Activated T-cell treated with anti-CD3 and anti-CD28 coated beads, Interleukin-2, amount 50 U/mL, for 72 hours (primary cell): ENCODE data around the gene APBB2. TPM values are rescaled to one million over a fixed set of nuclear protein-coding genes. Genes with fewer than 3 reads are reported as not detected.
A peak's percentile ranks its signal among the peaks of the same experiment; 100 is the strongest.

Experiments used
- ATAC-seq, 2 donors: fragments of 150-1000 bp; cut with Tn5 transposase; replicated peaks in 1 of 2; 2 replicates each; pipeline ENCODE4 v1.10.0; 2021; ENCODE audit warnings: moderate library complexity in 2 of 2, mild to moderate bottlenecking in 1 of 2
- DNase-seq, 2 donors: peaks; one replicate each; pipeline ENCODE4 v3.0.0; 2021 to 2022; ENCODE audit warnings: mixed read lengths in 1 of 2
- H3K27ac Mint-ChIP-seq: one replicate; pipeline ENCODE4 v1.8.0; 2022; ENCODE audit warnings: mild to moderate bottlenecking, moderate library complexity, mixed read lengths
- H3K27me3 Mint-ChIP-seq: one replicate; pipeline ENCODE4 v1.8.0; 2022; ENCODE audit warnings: low read depth, mixed read lengths
- H3K36me3 Mint-ChIP-seq, 2 donors: one replicate each; pipeline ENCODE4 v1.8.0; 2022; ENCODE audit warnings: mixed read lengths in 2 of 2, mild to moderate bottlenecking in 1 of 2; ENCODE audit not compliant: insufficient read depth in 2 of 2
- H3K4me1 Mint-ChIP-seq: one replicate; pipeline ENCODE4 v1.8.0; 2022; ENCODE audit warnings: low read depth, mixed read lengths
- H3K4me3 Mint-ChIP-seq, 2 donors: one replicate each; pipeline ENCODE4 v1.8.0; 2022; ENCODE audit warnings: mild to moderate bottlenecking in 2 of 2, mixed read lengths in 2 of 2, moderate library complexity in 2 of 2
- H3K9me3 Mint-ChIP-seq, 2 donors: one replicate each; pipeline ENCODE4 v1.8.0; 2022; ENCODE audit warnings: mixed read lengths in 2 of 2
- total RNA-seq, 2 donors: library from RNA; stranded (reverse); gene quantifications; one replicate each; pipeline ENCODE4 v1.2.3, GENCODE V29; 2022

The APBB2 gene
- total RNA-seq, 2 donors from 2014 or later, result 6.8 to 8.6 TPM

DNA sequence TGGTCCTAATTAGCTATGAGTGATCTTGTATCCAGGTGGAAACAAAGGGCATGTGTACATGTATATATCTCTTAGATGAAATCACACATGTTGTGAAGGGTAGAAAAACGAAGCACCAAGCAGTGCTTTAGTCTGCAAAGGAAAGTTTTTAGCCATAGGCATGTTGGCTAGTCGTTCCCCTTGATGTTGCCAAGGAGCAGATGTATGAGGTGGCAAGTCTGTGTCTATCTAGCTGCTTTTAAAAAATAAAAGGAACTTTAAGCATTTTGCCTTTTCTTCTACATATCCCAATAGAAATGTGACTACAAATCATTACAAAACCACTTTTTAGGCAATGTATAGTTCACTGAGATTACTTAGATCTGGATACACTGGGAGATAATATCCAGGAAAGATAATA lies 401.5 kb downstream of the APBB2 start:
- DNase-seq (no peak), ATAC-seq (no peak)
- Mint-ChIP-seq H3K9me3 (no peaks in the 10 kb centered on the region), H3K27me3 (no peaks in the 10 kb centered on the region), H3K27ac (no peak overlapping the region), H3K4me3 (no peak overlapping the region), H3K36me3 (no peaks in the 10 kb centered on the region), H3K4me1 (no peaks in the 10 kb centered on the region)

GRCh38 chr4:40812386-40812785 lies 402.0 kb downstream of the APBB2 start:
- no peak overlapping the region for H3K4me3 Mint-ChIP-seq
- H3K27me3 Mint-ChIP-seq, result no peaks in the 10 kb centered on the region
- H3K4me1 Mint-ChIP-seq, result no peaks in the 10 kb centered on the region
- no peaks in the 10 kb centered on the region for H3K9me3 Mint-ChIP-seq
- no peaks in the 10 kb centered on the region for H3K36me3 Mint-ChIP-seq
- DNase-seq, result no peak
- ATAC-seq, result no peak
- no peak overlapping the region for H3K27ac Mint-ChIP-seq

- H3K27me3 Mint-ChIP-seq, result no peaks in the 10 kb centered on the region
- no peaks in the 10 kb centered on the region for H3K4me1 Mint-ChIP-seq
- no peak overlapping the region for H3K27ac Mint-ChIP-seq
- DNase-seq, result no peak
- H3K9me3 Mint-ChIP-seq, result no peaks in the 10 kb centered on the region
- ATAC-seq, result no peak
- no peak overlapping the region for H3K4me3 Mint-ChIP-seq
- H3K36me3 Mint-ChIP-seq, result no peaks in the 10 kb centered on the region
Measured at GRCh38 chr4:40811956-40812355, 402.4 kb downstream of the APBB2 start.

DNA sequence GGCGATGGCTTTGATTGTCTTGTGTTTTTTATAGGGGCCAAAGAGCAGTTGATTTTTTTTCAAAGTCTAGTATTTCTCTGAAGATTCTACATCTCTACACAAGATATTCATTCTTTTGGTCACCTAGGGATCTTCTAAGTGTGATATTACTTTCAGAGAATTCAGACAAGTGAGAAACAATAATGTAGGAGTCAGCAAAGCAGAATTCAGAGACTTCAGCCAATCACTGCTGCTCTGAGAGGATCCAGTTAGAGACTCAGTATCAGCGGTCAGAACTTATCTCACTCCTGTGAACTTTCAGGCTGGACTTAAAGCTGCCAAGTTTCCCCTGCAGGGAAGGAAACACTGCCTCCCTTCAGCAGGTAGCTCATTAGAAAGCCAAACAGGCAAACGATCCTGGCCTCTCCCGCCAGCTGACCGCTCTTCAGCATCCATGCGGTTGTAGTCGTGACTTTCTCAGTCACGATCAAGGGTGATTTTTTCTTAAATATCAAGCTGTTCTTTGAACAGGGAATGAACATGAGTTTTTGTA lies 405.4 kb downstream of the APBB2 start:
- no peaks in the 10 kb centered on the region for H3K36me3 Mint-ChIP-seq
- H3K27me3 Mint-ChIP-seq, result no peaks in the 10 kb centered on the region
- no peaks in the 10 kb centered on the region for H3K4me1 Mint-ChIP-seq
- no peak overlapping the region for H3K27ac Mint-ChIP-seq
- DNase-seq (no peak), ATAC-seq (no peak)
- H3K9me3 Mint-ChIP-seq, result no peaks in the 10 kb centered on the region
- H3K4me3 Mint-ChIP-seq, result no peak overlapping the region

GRCh38 chr4:40804598-40804997 lies 409.7 kb downstream of the APBB2 start:
- DNase-seq, result no peak
- no peak overlapping the region for H3K27ac Mint-ChIP-seq
- no peak overlapping the region for H3K4me3 Mint-ChIP-seq
- ATAC-seq, result no peak
- H3K27me3 Mint-ChIP-seq, result no peaks in the 10 kb centered on the region
- no peaks in the 10 kb centered on the region for H3K4me1 Mint-ChIP-seq
- no peaks in the 10 kb centered on the region for H3K36me3 Mint-ChIP-seq
- H3K9me3 Mint-ChIP-seq, result no peaks in the 10 kb centered on the region

- no peak for DNase-seq
- H3K9me3 Mint-ChIP-seq, result no peaks in the 10 kb centered on the region
- H3K27me3 Mint-ChIP-seq, result no peaks in the 10 kb centered on the region
- H3K27ac Mint-ChIP-seq, result no peak overlapping the region
- no peak for ATAC-seq
- no peaks in the 10 kb centered on the region for H3K36me3 Mint-ChIP-seq
- H3K4me1 Mint-ChIP-seq, result no peaks in the 10 kb centered on the region
- H3K4me3 Mint-ChIP-seq, result no peak overlapping the region
Measured at GRCh38 chr4:40800064-40800463, 414.3 kb downstream of the APBB2 start.

- DNase-seq (no peak), ATAC-seq (no peak)
- Mint-ChIP-seq H3K4me1 (no peaks in the 10 kb centered on the region), H3K27ac (no peak overlapping the region), H3K27me3 (peaks cover 29% of the 10 kb centered on the region), H3K36me3 (no peaks in the 10 kb centered on the region), H3K9me3 (no peaks in the 10 kb centered on the region), H3K4me3 (no peak overlapping the region)
Measured at GRCh38 chr4:40789771-40790170, 424.6 kb downstream of the APBB2 start.

DNA sequence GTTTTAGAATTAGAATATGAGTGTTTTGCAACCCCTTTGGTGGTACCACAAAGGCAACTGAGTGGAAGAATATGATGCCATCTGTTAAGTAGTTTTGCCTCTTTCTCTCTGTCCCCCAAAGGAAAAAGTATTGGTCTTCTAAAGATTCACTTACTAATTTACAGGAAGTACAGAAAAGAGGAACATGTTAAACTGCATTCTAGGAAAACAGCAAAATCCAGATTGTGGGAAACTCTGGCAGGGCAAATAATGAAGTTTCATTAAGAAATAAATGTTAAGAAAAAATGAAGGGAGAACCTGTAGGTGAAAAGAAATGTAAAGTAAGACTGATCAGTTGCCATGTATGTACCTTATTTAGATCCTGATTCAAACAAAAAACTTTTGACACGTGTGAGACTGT lies 425.3 kb downstream of the APBB2 start:
- no peaks in the 10 kb centered on the region for H3K4me1 Mint-ChIP-seq
- DNase-seq (no peak), ATAC-seq (no peak)
- H3K27me3 Mint-ChIP-seq, result peaks cover 36% of the 10 kb centered on the region
- H3K9me3 Mint-ChIP-seq, result no peaks in the 10 kb centered on the region
- H3K4me3 Mint-ChIP-seq, result no peak overlapping the region
- no peak overlapping the region for H3K27ac Mint-ChIP-seq
- H3K36me3 Mint-ChIP-seq, result no peaks in the 10 kb centered on the region

DNA sequence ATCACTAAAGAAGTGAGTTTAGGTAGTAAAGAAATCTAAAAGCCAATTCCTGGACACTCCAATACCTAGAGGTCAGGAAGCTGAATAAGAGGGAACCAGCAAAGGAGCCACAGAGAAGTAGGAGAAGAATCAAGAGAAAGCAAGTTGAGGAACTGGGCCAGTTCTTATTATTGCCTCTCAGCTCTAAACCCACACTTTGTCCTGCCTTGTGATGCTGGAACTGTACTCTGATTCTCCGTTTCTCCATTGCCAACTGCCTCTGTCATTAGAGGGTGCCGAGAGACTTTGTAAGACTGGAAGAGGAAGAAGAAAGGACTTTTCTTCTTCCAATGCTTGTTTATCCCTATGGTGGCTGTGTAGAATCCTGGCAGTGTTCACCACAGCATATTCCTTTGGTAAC lies 426.0 kb downstream of the APBB2 start:
- H3K4me3 Mint-ChIP-seq, result no peak overlapping the region
- H3K27me3 Mint-ChIP-seq, result peaks cover 39% of the 10 kb centered on the region
- DNase-seq (no peak), ATAC-seq (no peak)
- H3K27ac Mint-ChIP-seq, result no peak overlapping the region
- no peaks in the 10 kb centered on the region for H3K36me3 Mint-ChIP-seq
- H3K9me3 Mint-ChIP-seq, result no peaks in the 10 kb centered on the region
- no peaks in the 10 kb centered on the region for H3K4me1 Mint-ChIP-seq

GRCh38 chr4:40785727-40786126 lies 428.6 kb downstream of the APBB2 start:
- ATAC-seq (no peak), DNase-seq (no peak)
- no peaks in the 10 kb centered on the region for H3K9me3 Mint-ChIP-seq
- no peaks in the 10 kb centered on the region for H3K4me1 Mint-ChIP-seq
- H3K27me3 Mint-ChIP-seq, result peaks cover 39% of the 10 kb centered on the region
- H3K27ac Mint-ChIP-seq, result no peak overlapping the region
- no peak overlapping the region for H3K4me3 Mint-ChIP-seq
- H3K36me3 Mint-ChIP-seq, result no peaks in the 10 kb centered on the region

GRCh38 chr4:40782876-40783275 lies 431.5 kb downstream of the APBB2 start:
- no peak for ATAC-seq
- peaks cover 2 to 3% of the 10 kb centered on the region in 2 donors for H3K9me3 Mint-ChIP-seq
- peaks cover 27% of the 10 kb centered on the region for H3K27me3 Mint-ChIP-seq
- H3K4me1 Mint-ChIP-seq, result no peaks in the 10 kb centered on the region
- no peak overlapping the region for H3K27ac Mint-ChIP-seq
- H3K36me3 Mint-ChIP-seq, result peaks cover 2% of the 10 kb centered on the region in 2 donors
- no peak overlapping the region for H3K4me3 Mint-ChIP-seq
- DNase-seq, result no peak

- Mint-ChIP-seq H3K27ac (no peak overlapping the region), H3K36me3 (peaks cover 2 to 4% of the 10 kb centered on the region in 2 donors), H3K27me3 (no peaks in the 10 kb centered on the region), H3K4me1 (no peaks in the 10 kb centered on the region), H3K9me3 (peaks cover 2 to 4% of the 10 kb centered on the region in 2 donors), H3K4me3 (no peak overlapping the region)
- DNase-seq (no peak), ATAC-seq (no peak)
Measured at GRCh38 chr4:40778090-40778489, 436.3 kb downstream of the APBB2 start.

DNA sequence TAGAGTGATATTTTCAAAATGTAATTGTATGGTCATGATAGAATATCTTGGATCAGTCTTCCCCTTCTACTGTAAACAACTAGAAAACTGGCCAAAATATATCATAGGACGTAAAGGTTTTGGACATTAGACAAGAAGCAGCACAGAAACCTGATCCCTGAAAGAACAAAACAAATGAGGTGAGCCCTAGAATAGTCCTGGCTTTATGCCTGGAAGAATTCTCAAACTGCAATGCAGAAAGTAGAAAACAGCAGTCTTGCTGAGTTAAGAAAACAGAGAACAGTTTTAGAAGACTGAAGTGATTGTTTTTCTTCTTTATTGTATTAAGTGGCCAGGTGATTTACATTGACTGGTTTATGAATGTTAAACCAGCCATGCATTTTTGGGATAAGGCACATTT lies 445.1 kb downstream of the APBB2 start:
- no peak for DNase-seq
- H3K27ac Mint-ChIP-seq, result no peak overlapping the region
- H3K27me3 Mint-ChIP-seq, result peaks cover 27% of the 10 kb centered on the region
- H3K9me3 Mint-ChIP-seq, result no peaks in the 10 kb centered on the region
- H3K36me3 Mint-ChIP-seq, result peaks cover 0 to 3% of the 10 kb centered on the region in 2 donors
- no peak for ATAC-seq
- H3K4me3 Mint-ChIP-seq, result no peak overlapping the region
- no peaks in the 10 kb centered on the region for H3K4me1 Mint-ChIP-seq

DNA sequence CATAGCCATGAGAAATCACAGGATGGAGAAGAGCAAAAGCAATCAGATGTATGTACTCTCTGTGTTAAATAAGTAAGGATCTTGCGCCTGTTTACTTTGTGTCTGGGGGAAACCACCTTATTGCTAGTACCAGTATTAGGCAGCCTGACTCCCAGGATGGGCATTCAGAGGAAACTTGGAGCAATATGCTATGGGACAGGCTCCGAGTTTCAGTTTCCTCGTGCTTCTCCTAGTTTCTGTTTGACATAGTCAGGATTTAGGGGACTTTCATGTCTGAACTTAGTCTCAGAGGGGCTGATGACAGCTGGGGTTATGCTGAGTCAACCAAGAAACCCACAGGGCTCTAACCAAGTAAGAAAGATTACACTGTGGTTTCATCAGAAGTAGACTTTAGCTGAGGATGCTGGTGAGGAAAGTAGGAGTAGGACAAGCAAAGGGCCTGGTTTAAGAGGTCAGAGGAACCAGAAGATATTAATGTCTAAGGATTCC lies 451.1 kb downstream of the APBB2 start:
- H3K36me3 Mint-ChIP-seq, result peaks cover 0 to 3% of the 10 kb centered on the region in 2 donors
- no peaks in the 10 kb centered on the region for H3K9me3 Mint-ChIP-seq
- H3K4me1 Mint-ChIP-seq, result peaks cover 20% of the 10 kb centered on the region
- ATAC-seq (peak; percentile 98), DNase-seq (peak; percentile 72 to 78)
- H3K27ac Mint-ChIP-seq, result peak overlapping the region; percentile 75
- H3K27me3 Mint-ChIP-seq, result peaks cover 10% of the 10 kb centered on the region
- H3K4me3 Mint-ChIP-seq, result peak overlapping the region; percentile 18 to 71
